ENCODE results near the gene MPRIP. TPM values are rescaled to one million over a fixed set of nuclear protein-coding genes. Genes with fewer than 3 reads are reported as not detected.

The MPRIP gene
- total RNA-seq, 1 experiment from 2014 or later = 140 TPM

DNA sequence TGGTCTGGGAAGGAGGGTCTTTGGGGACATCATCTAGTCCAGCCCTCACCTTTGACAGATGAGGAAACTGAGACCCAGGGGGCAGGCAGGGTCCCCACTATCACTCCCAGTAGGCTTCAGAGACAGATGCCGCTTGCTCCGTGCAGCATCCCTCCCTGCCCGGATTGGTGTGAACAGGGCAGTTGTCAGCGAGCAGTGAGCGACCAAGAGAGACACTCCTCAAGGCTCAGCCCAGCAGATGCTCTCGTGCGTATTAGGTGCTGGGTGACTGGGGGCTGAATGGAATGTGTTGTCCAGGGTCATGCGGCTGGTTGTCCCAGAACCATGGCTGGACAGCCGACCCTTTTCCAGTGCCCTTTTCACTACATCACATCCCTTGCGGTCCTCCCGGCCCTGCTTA, 49.0 kb downstream of the MPRIP start (continued):
- TF ChIP-seq, protein P1, sequence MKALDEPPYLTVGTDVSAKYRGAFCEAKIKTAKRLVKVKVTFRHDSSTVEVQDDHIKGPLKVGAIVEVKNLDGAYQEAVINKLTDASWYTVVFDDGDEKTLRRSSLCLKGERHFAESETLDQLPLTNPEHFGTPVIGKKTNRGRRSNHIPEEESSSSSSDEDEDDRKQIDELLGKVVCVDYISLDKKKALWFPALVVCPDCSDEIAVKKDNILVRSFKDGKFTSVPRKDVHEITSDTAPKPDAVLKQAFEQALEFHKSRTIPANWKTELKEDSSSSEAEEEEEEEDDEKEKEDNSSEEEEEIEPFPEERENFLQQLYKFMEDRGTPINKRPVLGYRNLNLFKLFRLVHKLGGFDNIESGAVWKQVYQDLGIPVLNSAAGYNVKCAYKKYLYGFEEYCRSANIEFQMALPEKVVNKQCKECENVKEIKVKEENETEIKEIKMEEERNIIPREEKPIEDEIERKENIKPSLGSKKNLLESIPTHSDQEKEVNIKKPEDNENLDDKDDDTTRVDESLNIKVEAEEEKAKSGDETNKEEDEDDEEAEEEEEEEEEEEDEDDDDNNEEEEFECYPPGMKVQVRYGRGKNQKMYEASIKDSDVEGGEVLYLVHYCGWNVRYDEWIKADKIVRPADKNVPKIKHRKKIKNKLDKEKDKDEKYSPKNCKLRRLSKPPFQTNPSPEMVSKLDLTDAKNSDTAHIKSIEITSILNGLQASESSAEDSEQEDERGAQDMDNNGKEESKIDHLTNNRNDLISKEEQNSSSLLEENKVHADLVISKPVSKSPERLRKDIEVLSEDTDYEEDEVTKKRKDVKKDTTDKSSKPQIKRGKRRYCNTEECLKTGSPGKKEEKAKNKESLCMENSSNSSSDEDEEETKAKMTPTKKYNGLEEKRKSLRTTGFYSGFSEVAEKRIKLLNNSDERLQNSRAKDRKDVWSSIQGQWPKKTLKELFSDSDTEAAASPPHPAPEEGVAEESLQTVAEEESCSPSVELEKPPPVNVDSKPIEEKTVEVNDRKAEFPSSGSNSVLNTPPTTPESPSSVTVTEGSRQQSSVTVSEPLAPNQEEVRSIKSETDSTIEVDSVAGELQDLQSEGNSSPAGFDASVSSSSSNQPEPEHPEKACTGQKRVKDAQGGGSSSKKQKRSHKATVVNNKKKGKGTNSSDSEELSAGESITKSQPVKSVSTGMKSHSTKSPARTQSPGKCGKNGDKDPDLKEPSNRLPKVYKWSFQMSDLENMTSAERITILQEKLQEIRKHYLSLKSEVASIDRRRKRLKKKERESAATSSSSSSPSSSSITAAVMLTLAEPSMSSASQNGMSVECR (CRISPR knock-in tag; IDR thresholded peaks at IDR 0.05; ENCODE audit: borderline replicate concordance) = no peak
- TF ChIP-seq, protein P2, sequence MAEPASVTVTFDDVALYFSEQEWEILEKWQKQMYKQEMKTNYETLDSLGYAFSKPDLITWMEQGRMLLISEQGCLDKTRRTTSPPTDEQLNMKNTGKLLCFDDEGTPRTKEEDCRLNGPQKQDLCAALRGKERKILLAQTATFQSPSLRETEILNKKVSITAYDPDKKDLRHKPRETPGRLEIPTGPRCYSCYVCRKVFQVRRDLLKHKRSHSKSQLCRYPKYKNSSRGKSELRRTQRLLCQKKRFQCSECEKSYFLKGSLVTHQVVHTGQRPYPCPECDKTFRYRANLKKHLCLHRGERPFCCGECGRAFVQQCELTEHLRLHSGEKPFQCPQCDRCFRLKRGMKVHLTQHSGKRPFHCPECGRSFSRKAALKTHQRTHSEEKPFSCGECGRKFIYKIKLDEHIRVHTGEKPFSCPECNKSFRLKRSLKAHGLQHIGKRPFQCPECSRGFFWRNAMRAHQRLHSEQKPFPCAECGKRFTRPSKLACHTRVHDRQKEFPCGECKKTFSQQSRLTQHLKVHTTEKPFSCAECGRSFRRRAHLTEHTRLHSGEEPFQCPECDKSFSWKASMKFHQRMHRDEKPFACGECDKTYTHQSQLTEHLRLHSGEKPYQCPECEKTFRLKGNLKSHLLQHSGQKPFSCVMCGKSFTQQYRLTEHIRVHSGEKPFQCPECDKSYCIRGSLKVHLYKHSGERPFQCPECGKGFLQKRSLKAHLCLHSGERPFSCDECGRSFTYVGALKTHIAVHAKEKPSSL (CRISPR knock-in tag; conservative IDR thresholded peaks at IDR 0.05) = no peak
- no peak for TF ChIP-seq ELF4 (CRISPR knock-in tag; IDR thresholded peaks at IDR 0.05; ENCODE audit: low read depth)
- TF ChIP-seq SMAD3 (CRISPR knock-in tag; IDR thresholded peaks at IDR 0.05; ENCODE audit: borderline replicate concordance) = no peak
- TF ChIP-seq TCF7 (CRISPR knock-in tag; IDR thresholded peaks at IDR 0.05; ENCODE audit: low read depth) = no peak
- TF ChIP-seq, protein P3, sequence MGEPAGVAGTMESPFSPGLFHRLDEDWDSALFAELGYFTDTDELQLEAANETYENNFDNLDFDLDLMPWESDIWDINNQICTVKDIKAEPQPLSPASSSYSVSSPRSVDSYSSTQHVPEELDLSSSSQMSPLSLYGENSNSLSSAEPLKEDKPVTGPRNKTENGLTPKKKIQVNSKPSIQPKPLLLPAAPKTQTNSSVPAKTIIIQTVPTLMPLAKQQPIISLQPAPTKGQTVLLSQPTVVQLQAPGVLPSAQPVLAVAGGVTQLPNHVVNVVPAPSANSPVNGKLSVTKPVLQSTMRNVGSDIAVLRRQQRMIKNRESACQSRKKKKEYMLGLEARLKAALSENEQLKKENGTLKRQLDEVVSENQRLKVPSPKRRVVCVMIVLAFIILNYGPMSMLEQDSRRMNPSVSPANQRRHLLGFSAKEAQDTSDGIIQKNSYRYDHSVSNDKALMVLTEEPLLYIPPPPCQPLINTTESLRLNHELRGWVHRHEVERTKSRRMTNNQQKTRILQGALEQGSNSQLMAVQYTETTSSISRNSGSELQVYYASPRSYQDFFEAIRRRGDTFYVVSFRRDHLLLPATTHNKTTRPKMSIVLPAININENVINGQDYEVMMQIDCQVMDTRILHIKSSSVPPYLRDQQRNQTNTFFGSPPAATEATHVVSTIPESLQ (CRISPR knock-in tag; IDR thresholded peaks at IDR 0.05) = no peak

DNA sequence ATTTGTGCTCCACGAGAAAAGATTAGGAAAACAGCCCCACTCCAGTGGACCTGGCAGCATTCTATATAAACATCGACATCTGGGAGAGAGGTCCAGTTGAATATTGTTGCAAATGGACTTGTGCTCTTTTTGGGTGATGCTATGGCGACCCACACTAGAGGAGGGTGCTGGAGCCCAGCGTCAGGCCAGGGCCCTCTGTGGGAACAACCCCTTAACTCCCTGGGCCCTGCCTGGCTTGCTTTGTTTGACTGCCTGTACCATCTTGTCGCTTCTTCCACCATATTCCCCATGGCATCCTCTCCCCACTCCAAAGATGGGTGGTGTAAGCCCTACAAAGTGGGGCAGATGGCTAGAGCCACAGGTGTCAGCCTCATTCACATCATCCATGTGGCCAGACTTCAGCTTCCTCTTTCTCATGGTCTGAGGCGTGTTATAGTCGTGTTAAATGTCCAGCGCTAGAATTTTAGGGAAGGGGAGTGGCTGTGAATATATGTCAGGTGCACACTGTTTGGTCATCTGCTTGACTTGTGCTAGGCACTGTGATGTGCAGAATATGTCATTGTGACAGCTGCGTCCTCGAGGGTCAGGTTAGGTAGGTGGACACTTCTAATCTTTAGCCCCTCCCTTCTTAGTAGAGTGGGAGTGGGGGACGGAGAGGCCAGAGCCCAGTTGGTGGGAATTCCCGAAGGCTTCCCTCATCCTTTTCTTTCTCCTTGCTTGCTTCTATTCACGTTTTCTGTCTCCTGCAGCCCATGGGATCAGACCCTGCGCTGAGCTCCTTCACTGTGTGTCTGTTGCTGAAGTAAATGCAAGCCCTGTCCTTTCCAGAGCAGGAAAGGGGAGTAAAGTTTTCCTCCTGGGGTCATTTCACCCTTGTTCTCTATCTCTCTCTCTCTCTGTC, 49.8 kb downstream of the MPRIP start:
- H3K9me3 Mint-ChIP-seq = no peaks in the 10 kb centered on the region
- CTCF ChIA-PET = no interaction called here
- POLR2A ChIA-PET = no interaction called here
- H3K27me3 Mint-ChIP-seq (ENCODE audit: low read depth) = no peaks in the 10 kb centered on the region
- peaks cover 57% of the 10 kb centered on the region for H3K4me1 Mint-ChIP-seq
- peak overlapping the region; percentile 8 for H3K27ac Mint-ChIP-seq
- DNase-seq (ENCODE audit: low spot score) (no peak), ATAC-seq (no peak; the same call in 1 of the 2 replicates)
- H3K36me3 Mint-ChIP-seq = peaks cover 4% of the 10 kb centered on the region
- no peak overlapping the region for H3K4me3 Mint-ChIP-seq
- TF ChIP-seq, protein P4, sequence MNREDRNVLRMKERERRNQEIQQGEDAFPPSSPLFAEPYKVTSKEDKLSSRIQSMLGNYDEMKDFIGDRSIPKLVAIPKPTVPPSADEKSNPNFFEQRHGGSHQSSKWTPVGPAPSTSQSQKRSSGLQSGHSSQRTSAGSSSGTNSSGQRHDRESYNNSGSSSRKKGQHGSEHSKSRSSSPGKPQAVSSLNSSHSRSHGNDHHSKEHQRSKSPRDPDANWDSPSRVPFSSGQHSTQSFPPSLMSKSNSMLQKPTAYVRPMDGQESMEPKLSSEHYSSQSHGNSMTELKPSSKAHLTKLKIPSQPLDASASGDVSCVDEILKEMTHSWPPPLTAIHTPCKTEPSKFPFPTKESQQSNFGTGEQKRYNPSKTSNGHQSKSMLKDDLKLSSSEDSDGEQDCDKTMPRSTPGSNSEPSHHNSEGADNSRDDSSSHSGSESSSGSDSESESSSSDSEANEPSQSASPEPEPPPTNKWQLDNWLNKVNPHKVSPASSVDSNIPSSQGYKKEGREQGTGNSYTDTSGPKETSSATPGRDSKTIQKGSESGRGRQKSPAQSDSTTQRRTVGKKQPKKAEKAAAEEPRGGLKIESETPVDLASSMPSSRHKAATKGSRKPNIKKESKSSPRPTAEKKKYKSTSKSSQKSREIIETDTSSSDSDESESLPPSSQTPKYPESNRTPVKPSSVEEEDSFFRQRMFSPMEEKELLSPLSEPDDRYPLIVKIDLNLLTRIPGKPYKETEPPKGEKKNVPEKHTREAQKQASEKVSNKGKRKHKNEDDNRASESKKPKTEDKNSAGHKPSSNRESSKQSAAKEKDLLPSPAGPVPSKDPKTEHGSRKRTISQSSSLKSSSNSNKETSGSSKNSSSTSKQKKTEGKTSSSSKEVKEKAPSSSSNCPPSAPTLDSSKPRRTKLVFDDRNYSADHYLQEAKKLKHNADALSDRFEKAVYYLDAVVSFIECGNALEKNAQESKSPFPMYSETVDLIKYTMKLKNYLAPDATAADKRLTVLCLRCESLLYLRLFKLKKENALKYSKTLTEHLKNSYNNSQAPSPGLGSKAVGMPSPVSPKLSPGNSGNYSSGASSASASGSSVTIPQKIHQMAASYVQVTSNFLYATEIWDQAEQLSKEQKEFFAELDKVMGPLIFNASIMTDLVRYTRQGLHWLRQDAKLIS (CRISPR knock-in tag; IDR thresholded peaks at IDR 0.05; ENCODE audit: borderline replicate concordance) = no peak
- TF ChIP-seq ZNF396 (CRISPR knock-in tag; IDR thresholded peaks at IDR 0.05; ENCODE audit: borderline replicate concordance) = no peak
- TF ChIP-seq KAT7 (CRISPR knock-in tag; IDR thresholded peaks at IDR 0.05; ENCODE audit: borderline replicate concordance) = no peak
- no peak for TF ChIP-seq ZNF138 (CRISPR knock-in tag; conservative IDR thresholded peaks at IDR 0.05)
- TF ChIP-seq FOXK1 (CRISPR knock-in tag; IDR thresholded peaks at IDR 0.05) = no peak
- TF ChIP-seq TCF7 (CRISPR knock-in tag; IDR thresholded peaks at IDR 0.05; ENCODE audit: low read depth) = no peak
- TF ChIP-seq ZNF317 (CRISPR knock-in tag; IDR thresholded peaks at IDR 0.05; ENCODE audit: borderline replicate concordance, low read depth) = no peak
- TF ChIP-seq, protein P5, sequence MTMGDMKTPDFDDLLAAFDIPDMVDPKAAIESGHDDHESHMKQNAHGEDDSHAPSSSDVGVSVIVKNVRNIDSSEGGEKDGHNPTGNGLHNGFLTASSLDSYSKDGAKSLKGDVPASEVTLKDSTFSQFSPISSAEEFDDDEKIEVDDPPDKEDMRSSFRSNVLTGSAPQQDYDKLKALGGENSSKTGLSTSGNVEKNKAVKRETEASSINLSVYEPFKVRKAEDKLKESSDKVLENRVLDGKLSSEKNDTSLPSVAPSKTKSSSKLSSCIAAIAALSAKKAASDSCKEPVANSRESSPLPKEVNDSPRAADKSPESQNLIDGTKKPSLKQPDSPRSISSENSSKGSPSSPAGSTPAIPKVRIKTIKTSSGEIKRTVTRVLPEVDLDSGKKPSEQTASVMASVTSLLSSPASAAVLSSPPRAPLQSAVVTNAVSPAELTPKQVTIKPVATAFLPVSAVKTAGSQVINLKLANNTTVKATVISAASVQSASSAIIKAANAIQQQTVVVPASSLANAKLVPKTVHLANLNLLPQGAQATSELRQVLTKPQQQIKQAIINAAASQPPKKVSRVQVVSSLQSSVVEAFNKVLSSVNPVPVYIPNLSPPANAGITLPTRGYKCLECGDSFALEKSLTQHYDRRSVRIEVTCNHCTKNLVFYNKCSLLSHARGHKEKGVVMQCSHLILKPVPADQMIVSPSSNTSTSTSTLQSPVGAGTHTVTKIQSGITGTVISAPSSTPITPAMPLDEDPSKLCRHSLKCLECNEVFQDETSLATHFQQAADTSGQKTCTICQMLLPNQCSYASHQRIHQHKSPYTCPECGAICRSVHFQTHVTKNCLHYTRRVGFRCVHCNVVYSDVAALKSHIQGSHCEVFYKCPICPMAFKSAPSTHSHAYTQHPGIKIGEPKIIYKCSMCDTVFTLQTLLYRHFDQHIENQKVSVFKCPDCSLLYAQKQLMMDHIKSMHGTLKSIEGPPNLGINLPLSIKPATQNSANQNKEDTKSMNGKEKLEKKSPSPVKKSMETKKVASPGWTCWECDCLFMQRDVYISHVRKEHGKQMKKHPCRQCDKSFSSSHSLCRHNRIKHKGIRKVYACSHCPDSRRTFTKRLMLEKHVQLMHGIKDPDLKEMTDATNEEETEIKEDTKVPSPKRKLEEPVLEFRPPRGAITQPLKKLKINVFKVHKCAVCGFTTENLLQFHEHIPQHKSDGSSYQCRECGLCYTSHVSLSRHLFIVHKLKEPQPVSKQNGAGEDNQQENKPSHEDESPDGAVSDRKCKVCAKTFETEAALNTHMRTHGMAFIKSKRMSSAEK (CRISPR knock-in tag; IDR thresholded peaks at IDR 0.05; ENCODE audit: borderline replicate concordance) = no peak
- TF ChIP-seq NFATC4 (CRISPR knock-in tag; IDR thresholded peaks at IDR 0.05) = no peak
- TF ChIP-seq ETV6 (CRISPR knock-in tag; IDR thresholded peaks at IDR 0.05) = no peak
- no peak for TF ChIP-seq FOXJ3 (CRISPR knock-in tag; IDR thresholded peaks at IDR 0.05; ENCODE audit: borderline replicate concordance)
